CD14-positive monocyte (primary cell): ENCODE results near the gene BCL2. TPM values are rescaled to one million over a fixed set of nuclear protein-coding genes. Genes with fewer than 3 reads are reported as not detected.
A peak's percentile ranks its signal among the peaks of the same experiment; 100 is the strongest.

Experiments used
- DNase-seq, 3 donors: peaks; one replicate each; pipeline ENCODE4 v3.0.0-alpha.2; 2011 to 2022
- H2AFZ ChIP-seq: 2 replicates; pipeline ENCODE4 v1.6.0; 2012; ENCODE audit warnings: mild to moderate bottlenecking, low read depth, low read length, inconsistent platforms; ENCODE audit not compliant: insufficient read depth, poor library complexity, severe bottlenecking
- H3K27ac ChIP-seq, 2 donors: 1 replicate in 1 of 2; 2 replicates in 1 of 2; pipeline ENCODE4 v1.5.1; 2012 to 2013; ENCODE audit warnings: low read length in 2 of 2, control low read depth in 1 of 2, inconsistent platforms in 1 of 2, low read depth in 1 of 2, mild to moderate bottlenecking in 1 of 2
- H3K27me3 ChIP-seq, 2 donors: one replicate each; pipeline versions ENCODE4 v1.6.0 to v1.6.1; 2011 to 2013; ENCODE audit warnings: low read length in 2 of 2; ENCODE audit not compliant: control insufficient read depth in 2 of 2, insufficient read depth in 2 of 2
- H3K36me3 ChIP-seq, 2 donors: replicated peaks in 1 of 2; 1 replicate in 1 of 2; 2 replicates in 1 of 2; pipeline versions ENCODE4 v1.5.1 to v1.6.1; 2012 to 2013; ENCODE audit warnings: low read length in 2 of 2, control low read depth in 1 of 2, inconsistent platforms in 1 of 2, mild to moderate bottlenecking in 1 of 2; ENCODE audit not compliant: insufficient read depth in 2 of 2, control insufficient read depth in 1 of 2
- H3K4me1 ChIP-seq, 2 donors: 1 replicate in 1 of 2; 2 replicates in 1 of 2; pipeline versions ENCODE4 v1.5.1 to v1.6.1; 2012 to 2013; ENCODE audit warnings: low read length in 2 of 2, control low read depth in 1 of 2, inconsistent platforms in 1 of 2, mild to moderate bottlenecking in 1 of 2, moderate library complexity in 1 of 2; ENCODE audit not compliant: insufficient read depth in 2 of 2, control insufficient read depth in 1 of 2
- H3K4me2 ChIP-seq: replicated peaks from 2 replicates; pipeline ENCODE3; 2012; ENCODE audit warnings: low read length, moderate library complexity, mild to moderate bottlenecking; ENCODE audit not compliant: poor library complexity, severe bottlenecking; ENCODE audit errors: extremely low read depth
- H3K4me3 ChIP-seq, 3 experiments: fragments of 200-600 bp in 1 of 3; sonication (generic) in 1 of 3; replicated peaks in 1 of 3; 1 replicate in 2 of 3; 2 replicates in 1 of 3; pipeline ENCODE4 v1.5.1; 2011 to 2013; ENCODE audit warnings: low read length in 3 of 3, mild to moderate bottlenecking in 3 of 3, control low read depth in 2 of 3, low read depth in 2 of 3, inconsistent platforms in 1 of 3, moderate library complexity in 1 of 3
- H3K79me2 ChIP-seq: 2 replicates; pipeline ENCODE4 v1.6.0; 2012; ENCODE audit warnings: mild to moderate bottlenecking, control low read depth, inconsistent platforms, low read length, moderate library complexity; ENCODE audit not compliant: insufficient read depth
- H3K9ac ChIP-seq: 2 replicates; pipeline ENCODE4 v1.6.0; 2017; ENCODE audit warnings: low read length, mild to moderate bottlenecking; ENCODE audit not compliant: insufficient read depth, poor library complexity, severe bottlenecking
- H3K9me3 ChIP-seq, 2 donors: replicated peaks in 1 of 2; 1 replicate in 1 of 2; 2 replicates in 1 of 2; pipeline versions ENCODE4 v1.5.1 to v1.6.1; 2012 to 2013; ENCODE audit warnings: low read length in 2 of 2, control low read depth in 1 of 2; ENCODE audit not compliant: control insufficient read depth in 1 of 2, insufficient read depth in 1 of 2
- H4K20me1 ChIP-seq: 2 replicates; pipeline ENCODE4 v1.6.0; 2012; ENCODE audit warnings: mild to moderate bottlenecking, low read length, control low read depth, moderate library complexity; ENCODE audit not compliant: insufficient read depth
- H3K27ac Mint-ChIP-seq, 7 donors: one replicate each; pipeline ENCODE4 v1.8.0; 2020; ENCODE audit warnings: mild to moderate bottlenecking in 7 of 7, mixed read lengths in 7 of 7, moderate library complexity in 6 of 7, inconsistent platforms in 2 of 7
- H3K27me3 Mint-ChIP-seq, 3 donors: one replicate each; pipeline ENCODE4 v1.8.0; 2021 to 2022; ENCODE audit warnings: low read depth in 3 of 3, mild to moderate bottlenecking in 3 of 3, mixed read lengths in 3 of 3, moderate library complexity in 3 of 3, inconsistent platforms in 1 of 3
- H3K36me3 Mint-ChIP-seq, 2 donors: one replicate each; pipeline ENCODE4 v1.8.0; 2020; ENCODE audit warnings: mixed read lengths in 2 of 2, inconsistent platforms in 1 of 2, mild to moderate bottlenecking in 1 of 2
- H3K4me1 Mint-ChIP-seq: one replicate; pipeline ENCODE4 v1.8.0; 2020; ENCODE audit warnings: mild to moderate bottlenecking, mixed read lengths
- H3K4me3 Mint-ChIP-seq, 2 donors: one replicate each; pipeline ENCODE4 v1.8.0; 2020; ENCODE audit warnings: mild to moderate bottlenecking in 2 of 2, mixed read lengths in 2 of 2, moderate library complexity in 1 of 2
- H3K9me3 Mint-ChIP-seq, 7 donors: one replicate each; pipeline ENCODE4 v1.8.0; 2020 to 2022; ENCODE audit warnings: mixed read lengths in 7 of 7, mild to moderate bottlenecking in 6 of 7, moderate library complexity in 6 of 7, inconsistent platforms in 2 of 7
- CTCF ChIP-seq: fragments of 200-600 bp; IDR thresholded peaks from one replicate; pipeline ENCODE4 v1.8.0; 2022; ENCODE audit warnings: antibody characterized with exemption, mild to moderate bottlenecking
- WGBS: methylation state at CpG from one replicate; pipeline ENCODE4 v1.1.5; 2013; ENCODE audit warnings: missing lambda C conversion rate; ENCODE audit not compliant: insufficient coverage; 5-methylcytosine and 5-hydroxymethylcytosine counted together
- intact Hi-C, 2 donors: fragments of 100-400 bp; cut with micrococcal nuclease; formaldehyde crosslinking; loops; one replicate each; pipeline versions ENCODE4 v1.15.0 to v1.15.1; 2023
- polyA plus RNA-seq, 3 donors: library from polyadenylated mRNA; depleted of rRNA in 1 of 3; unstranded in 2 of 3; stranded (reverse) in 1 of 3; fragments of 300-500 nt in 2 of 3; fragments of >200 nt in 1 of 3; fragmentation: Illumina TruSeq in 2 of 3; gene quantifications; 1 replicate in 2 of 3; 2 replicates in 1 of 3; pipeline ENCODE4 v1.2.3, GENCODE V29; 2012 to 2021

BCL2 gene
- polyA plus RNA-seq, 3 donors = 0.58 to 2.5 (median 1.1) TPM

- H3K36me3 ChIP-seq = no peaks in the 10 kb centered on the region
- H2AFZ ChIP-seq = no peak overlapping the region
- no peaks in the 10 kb centered on the region for H4K20me1 ChIP-seq
- H3K4me2 ChIP-seq = no peak overlapping the region
- H3K4me3 ChIP-seq = no peak overlapping the region
- Mint-ChIP-seq H3K4me3 (no peak overlapping the region), H3K9me3 (peaks cover 0 to 2% (median 0%) of the 10 kb centered on the region in 7 donors), H3K36me3 (no peaks in the 10 kb centered on the region), H3K4me1 (peaks cover 22% of the 10 kb centered on the region), H3K27ac (no peak overlapping the region), H3K27me3 (no peaks in the 10 kb centered on the region)
- H3K79me2 ChIP-seq = peaks cover 3% of the 10 kb centered on the region
- no peak for TF ChIP-seq CTCF
- WGBS = 100% methylated on average over 3 of the region's 6 CpGs
- H3K4me1 ChIP-seq = peaks cover 14 to 22% of the 10 kb centered on the region in 2 donors
- H3K27me3 ChIP-seq = no peaks in the 10 kb centered on the region
- intact Hi-C loops = no loop called here
- H3K9ac ChIP-seq = no peak overlapping the region
- no peak for DNase-seq
- no peak overlapping the region for H3K27ac ChIP-seq
- no peaks in the 10 kb centered on the region for H3K9me3 ChIP-seq
Observed at GRCh38 chr18:63187791-63188460, 131.6 kb downstream of the BCL2 start.

- Mint-ChIP-seq H3K27me3 (peaks cover 0 to 1% (median 0%) of the 10 kb centered on the region in 3 donors), H3K9me3 (peaks cover 0 to 2% (median 0%) of the 10 kb centered on the region in 7 donors), H3K27ac (peak overlapping the region in 2 of 7 donors; percentile 1 to 75), H3K4me1 (peaks cover 20% of the 10 kb centered on the region), H3K36me3 (peaks cover 0 to 2% of the 10 kb centered on the region in 2 donors), H3K4me3 (no peak overlapping the region)
- intact Hi-C loops = no loop called here
- no CpG with 5 or more reads among the region's 2 CpGs for WGBS
- Histone ChIP-seq H3K9ac (no peak overlapping the region), H3K27me3 (no peaks in the 10 kb centered on the region), H3K4me1 (peaks cover 7 to 15% of the 10 kb centered on the region in 2 donors), H3K36me3 (no peaks in the 10 kb centered on the region), H2AFZ (no peak overlapping the region), H3K79me2 (peaks cover 3% of the 10 kb centered on the region), H3K4me2 (no peak overlapping the region), H3K27ac (no peak overlapping the region), H3K9me3 (no peaks in the 10 kb centered on the region), H3K4me3 (no peak overlapping the region), H4K20me1 (no peaks in the 10 kb centered on the region)
- no peak for TF ChIP-seq CTCF
- no peak for DNase-seq
Observed at GRCh38 chr18:63187223-63187574, 132.4 kb downstream of the BCL2 start.
